GM23338 (cell line): ENCODE results near the gene KRT33B. TPM values are rescaled to one million over a fixed set of nuclear protein-coding genes. Genes with fewer than 3 reads are reported as not detected.
"Not testable (repeated sequence)": the region's sequence is repeated elsewhere in the genome, so short reads cannot be mapped to it uniquely, and the experiment has no call there.

Experiments used
- ATAC-seq: fragments of 200-7000 bp; cut with Tn5 transposase; 3 replicates; pipeline ENCODE4 v1.9.1; 2020
- DNase-seq: peaks from one replicate; pipeline ENCODE4 v3.0.0-alpha.2; 2015; ENCODE audit warnings: low spot score
- H2AFZ ChIP-seq: fragments of 200-600 bp; sonication (generic); 2 replicates; pipeline ENCODE4 v1.8.0; 2016; ENCODE audit warnings: antibody characterized with exemption, mild to moderate bottlenecking, moderate library complexity
- H3F3A ChIP-seq: fragments of 200-600 bp; sonication (generic); replicated peaks from 2 replicates; pipeline ENCODE4 v1.8.0; 2017; ENCODE audit warnings: antibody characterized with exemption, mixed run types, low read depth
- H3K27ac ChIP-seq: fragments of 200-600 bp; sonication (generic); 2 replicates; pipeline ENCODE4 v1.6.1; 2016; ENCODE audit warnings: low read depth
- H3K27me3 ChIP-seq: fragments of 200-600 bp; sonication (generic); 2 replicates; pipeline ENCODE4 v1.8.0; 2016; ENCODE audit warnings: mild to moderate bottlenecking, mixed run types, moderate library complexity; ENCODE audit not compliant: insufficient read depth
- H3K36me3 ChIP-seq: fragments of 200-600 bp; sonication (generic); 2 replicates; pipeline ENCODE4 v1.8.0; 2016; ENCODE audit warnings: mild to moderate bottlenecking; ENCODE audit not compliant: insufficient read depth
- H3K4me1 ChIP-seq: fragments of 200-600 bp; sonication (generic); 2 replicates; pipeline ENCODE4 v1.8.0; 2016; ENCODE audit warnings: mild to moderate bottlenecking, moderate library complexity; ENCODE audit not compliant: insufficient read depth
- H3K4me2 ChIP-seq: fragments of 200-600 bp; sonication (generic); 2 replicates; pipeline ENCODE4 v1.7.1; 2017; ENCODE audit warnings: mixed run types
- H3K4me3 ChIP-seq: fragments of 200-600 bp; sonication (generic); 2 replicates; pipeline ENCODE4 v1.6.1; 2016; ENCODE audit warnings: mixed run types
- H3K79me2 ChIP-seq: fragments of 200-600 bp; sonication (generic); replicated peaks from 2 replicates; pipeline ENCODE4 v1.8.0; 2017; ENCODE audit warnings: mild to moderate bottlenecking; ENCODE audit not compliant: insufficient read depth
- H3K9me2 ChIP-seq: fragments of 200-600 bp; sonication (generic); 2 replicates; pipeline ENCODE4 v1.8.0; 2017; ENCODE audit not compliant: insufficient read depth
- H4K20me1 ChIP-seq: fragments of 200-600 bp; sonication (generic); replicated peaks from 2 replicates; pipeline ENCODE4 v1.8.0; 2017; ENCODE audit warnings: mild to moderate bottlenecking; ENCODE audit not compliant: insufficient read depth
- H3K27ac Mint-ChIP-seq: 2 replicates; pipeline ENCODE4 v1.8.0; 2020; ENCODE audit warnings: inconsistent platforms, mild to moderate bottlenecking, moderate library complexity, mixed read lengths
- H3K27me3 Mint-ChIP-seq: 3 replicates; pipeline ENCODE4 v1.8.0; 2022; ENCODE audit warnings: low read depth, mild to moderate bottlenecking, moderate library complexity, mixed read lengths, inconsistent platforms; ENCODE audit not compliant: insufficient read depth, poor library complexity
- H3K36me3 Mint-ChIP-seq: 3 replicates; pipeline ENCODE4 v1.8.0; 2021; ENCODE audit warnings: low read depth, mild to moderate bottlenecking, inconsistent platforms, moderate library complexity, mixed read lengths
- H3K4me1 Mint-ChIP-seq: 3 replicates; pipeline ENCODE4 v1.8.0; 2020; ENCODE audit warnings: mild to moderate bottlenecking, inconsistent platforms, mixed read lengths
- H3K4me3 Mint-ChIP-seq: 3 replicates; pipeline ENCODE4 v1.8.0; 2021; ENCODE audit warnings: moderate library complexity, mild to moderate bottlenecking, inconsistent platforms, mixed read lengths
- H3K9me3 Mint-ChIP-seq: 3 replicates; pipeline ENCODE4 v1.8.0; 2020; ENCODE audit warnings: moderate library complexity, mild to moderate bottlenecking, inconsistent platforms, mixed read lengths
- CTCF ChIP-seq, 2 experiments: fragments of 200-600 bp in 1 of 2; sonication (generic) in 1 of 2; conservative IDR thresholded peaks; 2 replicates each; pipeline versions ENCODE4 v1.5.1 to v1.6.1; 2016 to 2017; ENCODE audit warnings: antibody characterized with exemption in 2 of 2, low read depth in 2 of 2, mild to moderate bottlenecking in 2 of 2, moderate library complexity in 1 of 2
- POLR2AphosphoS5 ChIP-seq: IDR thresholded peaks from 2 replicates; pipeline ENCODE4 v1.6.1; 2016; ENCODE audit warnings: antibody characterized with exemption, low read depth
- REST ChIP-seq: IDR thresholded peaks from one replicate; pipeline ENCODE4 v1.6.1; 2018; ENCODE audit warnings: antibody characterized with exemption; ENCODE audit not compliant: unreplicated experiment
- ZNF331 ChIP-seq: fragments of 250-450 bp; sonication (Bioruptor Pico); IDR thresholded peaks from 2 replicates; pipeline ENCODE4 v1.5.0; 2020; ENCODE audit warnings: low read depth, mild to moderate bottlenecking, moderate library complexity
- polyA plus RNA-seq: library from polyadenylated mRNA; unstranded; fragments of >200 nt; fragmentation: Nextera tagmentation; extraction: Ambion mirVana; gene quantifications from 2 replicates; pipeline ENCODE4 v1.2.1, GENCODE V29; 2016
- total RNA-seq: library from RNA; depleted of rRNA; stranded (reverse); fragments of >200 nt; shearing (Covaris generic); gene quantifications from 2 replicates; pipeline ENCODE4 v1.2.3, GENCODE V29; 2014

KRT33B gene
- total and polyA plus RNA-seq, 2 experiments from 2014 or later = not detected

- no peak for TF ChIP-seq ZNF331 (CRISPR knock-in tag)
- peak; percentile 71 for TF ChIP-seq REST
- TF ChIP-seq CTCF (conservative IDR thresholded peaks at IDR 0.05; ENCODE audit: low read depth in 2 of 2) = no peak
Measured at GRCh38 chr17:41352597-41353366, 16.8 kb downstream of the KRT33B start (continued).

GRCh38 chr17:41351177-41351576, 18.4 kb downstream of the KRT33B start:
- H3K27me3 ChIP-seq = no peaks in the 10 kb centered on the region
- Mint-ChIP-seq H3K36me3 (no peaks in the 10 kb centered on the region), H3K4me1 (no peaks in the 10 kb centered on the region), H3K9me3 (no peaks in the 10 kb centered on the region), H3K27ac (no peak overlapping the region), H3K4me3 (no peak overlapping the region), H3K27me3 (peaks cover 2% of the 10 kb centered on the region)
- no peaks in the 10 kb centered on the region for H3F3A ChIP-seq
- H4K20me1 ChIP-seq = 0 out of 2 replicates have a peak, but pooled peaks cover 4% of the 10 kb centered on the region
- no peak overlapping the region for H3K4me3 ChIP-seq
- H2AFZ ChIP-seq = no peak overlapping the region
- ATAC-seq (no peak), DNase-seq (no peak)
- no peak for TF ChIP-seq POLR2AphosphoS5
- H3K79me2 ChIP-seq = no peaks in the 10 kb centered on the region
- no peak overlapping the region for H3K27ac ChIP-seq
- H3K36me3 ChIP-seq = no peaks in the 10 kb centered on the region
- no peak overlapping the region for H3K4me2 ChIP-seq
- H3K4me1 ChIP-seq = no peaks in the 10 kb centered on the region
- peaks cover 6% of the 10 kb centered on the region; the same call in 1 of the 2 replicates for H3K9me2 ChIP-seq

GRCh38 chr17:41350381-41350878, 19.2 kb downstream of the KRT33B start, which contains the start of gene KRT33A:
Gene KRT33A, minus strand, starts transcription at chr17:41350828. Its CDS starts 61 bp downstream, at chr17:41350767.
- H3K4me3 Mint-ChIP-seq, H3K4me2 ChIP-seq, H3K4me3 ChIP-seq, H3K27ac ChIP-seq, H3K79me2 ChIP-seq, H3K27me3 ChIP-seq, H3F3A ChIP-seq, H3K4me1 ChIP-seq, H3K9me2 ChIP-seq, H4K20me1 ChIP-seq, H3K9me3 Mint-ChIP-seq, ATAC-seq, H3K27me3 Mint-ChIP-seq, H3K27ac Mint-ChIP-seq, DNase-seq, H3K4me1 Mint-ChIP-seq, H2AFZ ChIP-seq, H3K36me3 Mint-ChIP-seq, H3K36me3 ChIP-seq: not testable (repeated sequence)
